Astrocyte of the cerebellum (primary cell): Measurements from ENCODE around the gene DOHH.

Experiments used
- DNase-seq: peaks from one replicate; pipeline ENCODE4 v3.0.0-alpha.2; 2011; ENCODE audit warnings: low read depth
- H3K4me3 ChIP-seq: 2 replicates; pipeline ENCODE4 v1.5.1; 2011; ENCODE audit warnings: mild to moderate bottlenecking, low read depth, low read length, moderate library complexity
- in situ Hi-C: cut with HindIII; loops from 2 replicates; pipeline ENCODE4 v1.10.0; 2017; ENCODE audit warnings: low sequenced_read_pairs
- TF ChIP-seq, protein P1 (sequence below): IDR thresholded peaks from 2 replicates; pipeline ENCODE4 v1.5.1; 2012; ENCODE audit warnings: low read length, low read depth, moderate library complexity, mild to moderate bottlenecking; ENCODE audit errors: missing control alignments

The DOHH gene

DNA sequence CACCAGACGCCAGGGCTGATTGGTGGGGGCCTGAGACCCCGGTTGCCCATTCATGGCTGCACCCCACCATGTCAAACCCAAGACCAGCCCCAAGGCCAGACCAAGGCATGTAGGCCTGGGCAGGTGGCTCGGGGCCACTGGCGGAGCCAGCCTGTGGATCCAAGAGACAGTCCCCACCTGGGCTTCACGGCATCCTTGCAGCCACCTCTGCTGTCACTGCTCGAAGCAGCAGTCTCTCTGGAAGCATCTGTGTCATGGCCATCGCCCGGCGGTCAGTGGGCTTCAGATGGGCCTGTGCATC is 34.7 kb upstream of the DOHH start:
- no peak overlapping the region for H3K4me3 ChIP-seq
- in situ Hi-C loops = loop anchor here (5.0 kb wide), 1 partner anchor 87 kb away; no protein-coding TSS in a partner anchor
- DNase-seq = no peak
- TF ChIP-seq, protein P1, sequence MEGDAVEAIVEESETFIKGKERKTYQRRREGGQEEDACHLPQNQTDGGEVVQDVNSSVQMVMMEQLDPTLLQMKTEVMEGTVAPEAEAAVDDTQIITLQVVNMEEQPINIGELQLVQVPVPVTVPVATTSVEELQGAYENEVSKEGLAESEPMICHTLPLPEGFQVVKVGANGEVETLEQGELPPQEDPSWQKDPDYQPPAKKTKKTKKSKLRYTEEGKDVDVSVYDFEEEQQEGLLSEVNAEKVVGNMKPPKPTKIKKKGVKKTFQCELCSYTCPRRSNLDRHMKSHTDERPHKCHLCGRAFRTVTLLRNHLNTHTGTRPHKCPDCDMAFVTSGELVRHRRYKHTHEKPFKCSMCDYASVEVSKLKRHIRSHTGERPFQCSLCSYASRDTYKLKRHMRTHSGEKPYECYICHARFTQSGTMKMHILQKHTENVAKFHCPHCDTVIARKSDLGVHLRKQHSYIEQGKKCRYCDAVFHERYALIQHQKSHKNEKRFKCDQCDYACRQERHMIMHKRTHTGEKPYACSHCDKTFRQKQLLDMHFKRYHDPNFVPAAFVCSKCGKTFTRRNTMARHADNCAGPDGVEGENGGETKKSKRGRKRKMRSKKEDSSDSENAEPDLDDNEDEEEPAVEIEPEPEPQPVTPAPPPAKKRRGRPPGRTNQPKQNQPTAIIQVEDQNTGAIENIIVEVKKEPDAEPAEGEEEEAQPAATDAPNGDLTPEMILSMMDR = no peak

GRCh38 chr19:3534375-3535234 is 34.1 kb upstream of the DOHH start:
- H3K4me3 ChIP-seq = no peak overlapping the region
- no peak for DNase-seq
- TF ChIP-seq, protein P1 = no peak
- in situ Hi-C loops = loop anchor here (5.0 kb wide), 1 partner anchor 88 kb away; no protein-coding TSS in a partner anchor

DNA sequence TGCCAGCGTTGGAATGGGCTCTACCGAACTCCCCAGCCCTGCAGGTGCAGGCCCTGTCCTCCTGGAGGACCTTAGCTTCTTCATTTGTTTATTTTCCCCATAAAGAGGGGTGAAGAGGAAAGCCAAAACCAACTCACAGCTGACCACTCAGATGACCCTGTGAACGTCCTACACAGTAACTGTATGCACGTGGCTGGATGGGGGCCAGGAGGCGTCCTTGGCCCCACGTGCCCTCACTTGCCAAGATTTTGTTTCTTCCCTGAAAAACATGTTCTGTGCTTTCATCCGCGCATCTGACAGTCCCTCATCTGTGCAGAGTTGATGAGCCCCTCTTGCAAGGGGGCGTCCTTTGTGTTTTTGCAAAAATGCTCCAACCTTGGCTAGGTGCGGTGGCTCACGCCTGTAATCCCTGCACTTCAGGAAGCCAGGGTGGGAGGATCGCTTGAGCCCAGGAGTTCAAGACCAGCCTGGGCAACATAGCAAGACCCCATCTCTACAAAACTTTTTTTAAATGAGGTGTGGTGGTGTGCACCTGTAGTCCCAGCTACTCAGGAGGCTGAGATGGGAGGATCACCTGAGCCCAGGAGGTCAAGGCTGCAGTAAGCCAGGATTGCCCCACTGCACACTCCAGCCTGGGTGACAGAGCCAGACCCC is 33.2 kb upstream of the DOHH start:
- no peak overlapping the region for H3K4me3 ChIP-seq
- TF ChIP-seq, protein P1 = no peak
- no peak for DNase-seq
- in situ Hi-C loops = no loop called here

- in situ Hi-C loops = no loop called here
- TF ChIP-seq, protein P1 = no peak
- DNase-seq = no peak
- no peak overlapping the region for H3K4me3 ChIP-seq
Observed at GRCh38 chr19:3533033-3533432, 32.6 kb upstream of the DOHH start.

DNA sequence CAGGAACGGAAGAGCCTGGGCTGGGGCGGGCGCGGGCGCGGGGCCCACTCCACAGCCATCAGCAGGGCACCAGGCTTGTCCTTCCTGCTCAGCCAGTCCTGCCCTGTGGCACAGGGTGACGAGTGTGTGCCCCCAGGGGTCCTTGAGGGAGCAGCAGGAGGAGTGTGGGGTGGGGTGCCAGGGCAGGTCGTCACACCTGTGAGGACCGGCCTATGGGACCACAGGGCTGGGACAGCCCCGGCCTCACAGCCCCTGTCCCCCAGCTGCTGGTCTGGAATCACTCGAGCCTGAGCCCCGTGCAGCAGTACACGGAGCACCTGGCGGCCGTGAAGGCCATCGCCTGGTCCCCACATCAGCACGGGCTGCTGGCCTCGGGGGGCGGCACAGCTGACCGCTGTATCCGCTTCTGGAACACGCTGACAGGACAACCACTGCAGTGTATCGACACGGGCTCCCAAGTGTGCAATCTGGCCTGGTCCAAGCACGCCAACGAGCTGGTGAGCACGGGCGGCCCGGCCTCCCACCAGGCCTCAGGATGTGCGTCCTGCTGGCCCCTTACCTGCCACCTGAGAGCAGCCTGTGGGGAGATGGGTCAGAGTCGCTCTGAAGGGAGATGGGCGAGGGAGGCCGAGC is 31.8 kb upstream of the DOHH start:
- in situ Hi-C loops = no loop called here

DNA sequence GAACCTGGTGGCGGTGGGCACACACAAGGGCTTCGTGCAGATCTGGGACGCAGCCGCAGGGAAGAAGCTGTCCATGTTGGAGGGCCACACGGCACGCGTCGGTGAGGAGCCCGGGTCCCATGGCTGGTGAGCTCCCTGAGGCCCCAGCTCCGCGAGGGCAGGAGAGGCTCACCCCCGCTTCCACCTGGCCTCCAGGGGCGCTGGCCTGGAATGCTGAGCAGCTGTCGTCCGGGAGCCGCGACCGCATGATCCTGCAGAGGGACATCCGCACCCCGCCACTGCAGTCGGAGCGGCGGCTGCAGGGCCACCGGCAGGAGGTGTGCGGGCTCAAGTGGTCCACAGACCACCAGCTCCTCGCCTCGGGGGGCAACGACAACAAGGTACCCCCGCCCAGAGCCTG is 31.2 kb upstream of the DOHH start:
- TF ChIP-seq, protein P1 = no peak
- in situ Hi-C loops = no loop called here

More for the DNA sequence above, 31.8 kb upstream of the DOHH start:
- H3K4me3 ChIP-seq = no peak overlapping the region
- TF ChIP-seq, protein P1 = no peak
- DNase-seq = no peak

More for the DNA sequence above, 31.2 kb upstream of the DOHH start:
- no peak for DNase-seq
- no peak overlapping the region for H3K4me3 ChIP-seq
